IgD-negative memory B cell (primary cell): ENCODE data around the gene EXOSC10. TPM values are rescaled to one million over a fixed set of nuclear protein-coding genes. Genes with fewer than 3 reads are reported as not detected.
"Not testable (repeated sequence)": the region's sequence is repeated elsewhere in the genome, so short reads cannot be mapped to it uniquely, and the experiment has no call there.

Source experiments
- H3K27ac Mint-ChIP-seq, 3 donors: one replicate each; pipeline ENCODE4 v1.8.0; 2020 to 2022; ENCODE audit warnings: mild to moderate bottlenecking in 3 of 3, mixed read lengths in 3 of 3, moderate library complexity in 1 of 3
- H3K27me3 Mint-ChIP-seq: one replicate; pipeline ENCODE4 v1.8.0; 2021; ENCODE audit warnings: mixed read lengths
- H3K36me3 Mint-ChIP-seq: one replicate; pipeline ENCODE4 v1.8.0; 2020; ENCODE audit warnings: mild to moderate bottlenecking, mixed read lengths
- H3K4me1 Mint-ChIP-seq, 3 donors: one replicate each; pipeline ENCODE4 v1.8.0; 2020 to 2022; ENCODE audit warnings: mixed read lengths in 3 of 3, mild to moderate bottlenecking in 1 of 3
- H3K4me3 Mint-ChIP-seq, 4 donors: one replicate each; pipeline ENCODE4 v1.8.0; 2020 to 2022; ENCODE audit warnings: mild to moderate bottlenecking in 4 of 4, mixed read lengths in 4 of 4, moderate library complexity in 3 of 4
- H3K9me3 Mint-ChIP-seq, 3 donors: one replicate each; pipeline ENCODE4 v1.8.0; 2020 to 2021; ENCODE audit warnings: mixed read lengths in 3 of 3, mild to moderate bottlenecking in 1 of 3
- polyA plus RNA-seq: library from polyadenylated mRNA; unstranded; fragments of 300-500 nt; fragmentation: Illumina TruSeq; gene quantifications from one replicate; pipeline ENCODE4 v1.2.3, GENCODE V29; 2021

EXOSC10 gene
- polyA plus RNA-seq, 1 donor from 2014 or later = 42.2 TPM

DNA sequence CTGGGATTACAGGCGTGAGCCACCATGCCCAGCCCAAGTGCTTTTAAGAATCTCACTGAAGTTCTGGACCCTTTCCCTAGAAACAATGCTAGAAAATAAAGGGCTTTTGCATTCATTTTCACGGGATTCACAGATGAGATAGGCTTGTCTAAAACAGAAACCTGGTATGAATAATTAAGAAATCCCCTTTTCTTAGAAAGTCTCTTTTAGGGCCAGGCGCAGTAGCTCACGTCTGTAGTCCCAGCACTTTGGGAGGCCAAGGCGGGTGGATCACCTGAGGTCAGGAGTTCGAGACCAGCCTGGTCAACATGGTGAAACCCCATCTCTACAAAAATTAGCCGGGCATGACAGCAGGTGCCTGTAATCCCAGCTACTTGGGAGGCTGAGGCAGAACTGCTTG lies 26.3 kb downstream of the EXOSC10 start:
- H3K9me3 Mint-ChIP-seq, H3K4me3 Mint-ChIP-seq, H3K27ac Mint-ChIP-seq, H3K27me3 Mint-ChIP-seq, H3K36me3 Mint-ChIP-seq: not testable (repeated sequence)
- H3K4me1 Mint-ChIP-seq = peaks cover 0 to 12% (median 11%) of the 10 kb centered on the region in 3 donors

DNA sequence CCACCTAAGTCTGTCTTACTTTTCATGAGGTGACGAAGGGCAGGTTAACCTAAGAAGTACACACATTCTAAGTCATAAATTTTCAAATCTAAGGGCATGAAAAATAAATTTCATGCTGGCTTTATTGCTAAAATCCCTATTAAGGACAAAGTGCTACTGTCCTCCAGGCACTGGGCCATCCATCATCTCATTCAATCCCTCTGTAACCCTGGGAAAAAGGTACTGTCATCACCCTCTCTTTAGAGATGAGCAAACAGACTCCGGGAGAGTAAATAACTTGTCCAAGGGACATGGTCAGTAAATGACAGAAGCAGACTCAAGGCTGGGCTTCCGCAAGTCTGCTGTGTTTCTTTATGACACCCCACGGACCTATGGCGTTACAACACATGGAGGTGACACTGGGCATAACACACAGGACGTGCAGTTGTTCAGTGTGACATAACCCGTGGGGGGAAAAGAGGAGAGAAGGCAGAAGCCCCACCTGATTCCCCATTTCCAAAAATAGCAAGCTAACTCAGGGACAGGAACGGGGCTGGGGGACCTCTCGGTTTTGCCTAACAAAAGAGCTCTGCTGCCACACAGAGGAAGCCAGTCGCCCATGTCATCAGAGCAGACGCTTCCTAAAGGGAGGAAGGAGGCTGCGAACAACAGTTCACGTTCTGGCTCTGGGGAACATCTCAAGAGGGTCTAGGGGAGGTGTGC lies 27.3 kb downstream of the EXOSC10 start:
- Mint-ChIP-seq H3K4me3 (peak overlapping the region in 1 of 4 donors; percentile 56), H3K27ac (peak overlapping the region in 2 of 3 donors; percentile 56 to 95), H3K9me3 (no peaks in the 10 kb centered on the region), H3K27me3 (no peaks in the 10 kb centered on the region), H3K4me1 (peaks cover 0 to 12% (median 11%) of the 10 kb centered on the region in 3 donors), H3K36me3 (peaks cover 1% of the 10 kb centered on the region)

- no peaks in the 10 kb centered on the region for H3K9me3 Mint-ChIP-seq
- peak overlapping the region in 2 of 3 donors; percentile 61 to 95 for H3K27ac Mint-ChIP-seq
- peaks cover 0 to 12% (median 11%) of the 10 kb centered on the region in 3 donors for H3K4me1 Mint-ChIP-seq
- H3K36me3 Mint-ChIP-seq = no peaks in the 10 kb centered on the region
- no peak overlapping the region for H3K4me3 Mint-ChIP-seq
- no peaks in the 10 kb centered on the region for H3K27me3 Mint-ChIP-seq
Measured at GRCh38 chr1:11071463-11072215, 28.0 kb downstream of the EXOSC10 start.

- no peaks in the 10 kb centered on the region for H3K9me3 Mint-ChIP-seq
- H3K27me3 Mint-ChIP-seq = no peaks in the 10 kb centered on the region
- no peaks in the 10 kb centered on the region for H3K36me3 Mint-ChIP-seq
- no peak overlapping the region for H3K4me3 Mint-ChIP-seq
- peaks cover 0 to 12% (median 11%) of the 10 kb centered on the region in 3 donors for H3K4me1 Mint-ChIP-seq
- H3K27ac Mint-ChIP-seq = peak overlapping the region in 1 of 3 donors; percentile 95
Measured at GRCh38 chr1:11070876-11071275, 28.8 kb downstream of the EXOSC10 start.

- Mint-ChIP-seq H3K4me3 (no peak overlapping the region), H3K27ac (no peak overlapping the region), H3K36me3 (peaks cover 2% of the 10 kb centered on the region), H3K4me1 (peaks cover 0 to 12% (median 11%) of the 10 kb centered on the region in 3 donors), H3K27me3 (no peaks in the 10 kb centered on the region), H3K9me3 (no peaks in the 10 kb centered on the region)
Measured at GRCh38 chr1:11068600-11069473, 30.8 kb downstream of the EXOSC10 start.

- no peaks in the 10 kb centered on the region for H3K27me3 Mint-ChIP-seq
- H3K27ac Mint-ChIP-seq = peak overlapping the region in 1 of 3 donors; percentile 16
- H3K36me3 Mint-ChIP-seq = peaks cover 2% of the 10 kb centered on the region
- H3K9me3 Mint-ChIP-seq = no peaks in the 10 kb centered on the region
- H3K4me1 Mint-ChIP-seq = peaks cover 0 to 12% (median 11%) of the 10 kb centered on the region in 3 donors
- no peak overlapping the region for H3K4me3 Mint-ChIP-seq
Measured at GRCh38 chr1:11067716-11068599, 31.7 kb downstream of the EXOSC10 start.

DNA sequence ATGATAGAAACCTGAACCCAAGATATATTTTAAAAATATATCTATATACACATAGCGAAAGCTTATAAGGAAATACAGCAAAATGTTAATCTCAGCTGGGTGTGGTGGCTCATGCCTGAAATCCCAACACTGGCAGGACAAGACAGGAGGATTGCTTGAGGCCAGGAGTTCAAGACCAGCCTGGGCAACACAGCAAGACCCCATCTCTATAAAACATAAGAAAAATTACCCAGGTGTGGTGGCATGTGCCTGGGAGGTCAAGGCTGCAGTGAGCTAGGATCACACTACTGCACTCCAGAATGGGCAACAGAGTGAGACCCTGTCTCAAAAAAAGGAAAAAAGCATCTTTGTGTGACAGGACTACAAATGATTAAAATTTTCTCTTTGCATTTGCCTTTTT lies 33.9 kb downstream of the EXOSC10 start:
- Mint-ChIP-seq H3K27ac (no peak overlapping the region), H3K36me3 (peaks cover 2% of the 10 kb centered on the region), H3K4me3 (no peak overlapping the region), H3K4me1 (peaks cover 4 to 8% (median 6%) of the 10 kb centered on the region in 3 donors), H3K27me3 (no peaks in the 10 kb centered on the region), H3K9me3 (no peaks in the 10 kb centered on the region)

- H3K27me3 Mint-ChIP-seq = no peaks in the 10 kb centered on the region
- peaks cover 2% of the 10 kb centered on the region for H3K36me3 Mint-ChIP-seq
- no peak overlapping the region for H3K4me3 Mint-ChIP-seq
- H3K9me3 Mint-ChIP-seq = no peaks in the 10 kb centered on the region
- H3K27ac Mint-ChIP-seq = no peak overlapping the region
- H3K4me1 Mint-ChIP-seq = peaks cover 8 to 14% (median 8%) of the 10 kb centered on the region in 3 donors
Measured at GRCh38 chr1:11064942-11065341, 34.7 kb downstream of the EXOSC10 start.

- H3K4me3 Mint-ChIP-seq, H3K36me3 Mint-ChIP-seq, H3K27ac Mint-ChIP-seq, H3K27me3 Mint-ChIP-seq, H3K9me3 Mint-ChIP-seq: not testable (repeated sequence)
- H3K4me1 Mint-ChIP-seq = peaks cover 8 to 14% (median 9%) of the 10 kb centered on the region in 3 donors
Measured at GRCh38 chr1:11063937-11064537, 35.6 kb downstream of the EXOSC10 start.

DNA sequence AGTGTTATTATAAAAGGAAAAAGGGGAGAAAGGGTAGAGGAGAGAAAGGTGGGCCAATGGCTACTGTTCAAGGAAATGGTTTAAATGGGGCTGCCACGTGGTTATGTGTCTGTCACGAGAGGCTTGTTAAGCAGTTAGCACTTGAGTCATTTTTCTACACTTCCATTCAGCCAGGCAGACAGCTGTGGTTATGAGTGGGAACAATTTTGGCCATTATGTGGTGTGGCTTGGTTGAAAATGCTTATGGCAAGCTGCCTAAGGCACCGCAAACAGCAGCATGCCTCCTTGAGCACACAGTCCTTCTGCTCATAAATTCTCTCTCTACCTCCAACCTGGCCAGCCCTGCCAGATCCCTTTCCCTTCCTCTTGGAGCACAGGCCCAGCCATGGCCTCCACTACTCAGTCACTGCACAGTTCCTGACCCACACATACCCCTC lies 36.7 kb downstream of the EXOSC10 start:
- no peaks in the 10 kb centered on the region for H3K27me3 Mint-ChIP-seq
- peak overlapping the region in 1 of 4 donors; percentile 81 for H3K4me3 Mint-ChIP-seq
- peak overlapping the region in 1 of 3 donors; percentile 14 for H3K27ac Mint-ChIP-seq
- H3K9me3 Mint-ChIP-seq = no peaks in the 10 kb centered on the region
- H3K36me3 Mint-ChIP-seq = peaks cover 2% of the 10 kb centered on the region
- peaks cover 11 to 14% (median 11%) of the 10 kb centered on the region in 3 donors for H3K4me1 Mint-ChIP-seq

DNA sequence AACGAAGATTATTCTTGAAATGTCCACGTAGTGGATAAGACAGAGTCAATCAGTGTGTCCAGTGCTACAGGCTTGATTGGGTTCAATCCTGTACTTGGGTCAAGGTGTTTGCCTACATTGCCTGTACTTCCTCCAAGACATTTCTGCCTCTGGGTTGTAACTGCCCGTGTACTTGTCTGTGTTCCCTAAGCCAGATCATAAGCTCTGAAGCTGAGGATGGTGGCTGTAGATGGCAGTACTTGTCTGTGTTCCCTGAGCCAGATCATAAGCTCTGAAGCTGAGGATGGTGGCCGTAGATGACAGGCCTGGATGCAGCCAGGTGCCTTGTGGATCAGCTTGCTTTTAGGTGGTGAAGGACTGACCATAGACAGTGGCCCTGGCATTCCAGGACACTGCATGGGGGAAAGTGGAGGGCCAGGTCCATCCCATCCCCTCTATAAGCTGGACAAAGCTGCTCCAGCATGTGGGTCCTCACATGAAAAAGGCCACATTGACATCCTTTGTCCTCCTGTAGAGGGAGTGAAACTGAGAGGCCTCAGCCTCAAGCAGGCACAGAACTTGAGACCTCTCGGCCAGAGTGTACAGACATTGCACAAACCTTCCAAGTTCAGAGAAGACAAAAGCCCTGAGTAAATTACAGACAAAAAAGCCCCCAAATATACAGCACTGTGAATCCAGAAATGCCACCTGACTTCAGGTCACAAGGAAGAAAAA lies 37.9 kb downstream of the EXOSC10 start:
- Mint-ChIP-seq H3K4me1 (peaks cover 11 to 14% (median 14%) of the 10 kb centered on the region in 3 donors), H3K27ac (no peak overlapping the region), H3K36me3 (peaks cover 3% of the 10 kb centered on the region), H3K9me3 (no peaks in the 10 kb centered on the region), H3K4me3 (peak overlapping the region; percentile 21 to 100 (median 52)), H3K27me3 (no peaks in the 10 kb centered on the region)

- H3K4me1 Mint-ChIP-seq = peaks cover 11 to 14% (median 14%) of the 10 kb centered on the region in 3 donors
- no peaks in the 10 kb centered on the region for H3K27me3 Mint-ChIP-seq
- no peaks in the 10 kb centered on the region for H3K9me3 Mint-ChIP-seq
- peaks cover 3% of the 10 kb centered on the region for H3K36me3 Mint-ChIP-seq
- peak within 1 kb of the TSS; percentile 89 to 100 (median 97) for H3K4me3 Mint-ChIP-seq
- H3K27ac Mint-ChIP-seq = peak within 1 kb of the TSS; percentile 84 to 92 (median 85)
Measured at GRCh38 chr1:11059968-11060830, 39.5 kb downstream of the EXOSC10 start, which contains the start of gene SRM. TSS of gene SRM (minus strand) at chr1:11060018. CDS start at chr1:11059943, 75 bp downstream.
